Measurements from ENCODE around the gene TLR9.

GRCh38 chr3:52205727-52206372 is 19.6 kb downstream of the TLR9 start:
- no peak for TF ChIP-seq EZH2 (IDR thresholded peaks at IDR 0.05; ENCODE audit: borderline replicate concordance, low read depth, low read length, severe bottlenecking)
- TF ChIP-seq, protein P1, sequence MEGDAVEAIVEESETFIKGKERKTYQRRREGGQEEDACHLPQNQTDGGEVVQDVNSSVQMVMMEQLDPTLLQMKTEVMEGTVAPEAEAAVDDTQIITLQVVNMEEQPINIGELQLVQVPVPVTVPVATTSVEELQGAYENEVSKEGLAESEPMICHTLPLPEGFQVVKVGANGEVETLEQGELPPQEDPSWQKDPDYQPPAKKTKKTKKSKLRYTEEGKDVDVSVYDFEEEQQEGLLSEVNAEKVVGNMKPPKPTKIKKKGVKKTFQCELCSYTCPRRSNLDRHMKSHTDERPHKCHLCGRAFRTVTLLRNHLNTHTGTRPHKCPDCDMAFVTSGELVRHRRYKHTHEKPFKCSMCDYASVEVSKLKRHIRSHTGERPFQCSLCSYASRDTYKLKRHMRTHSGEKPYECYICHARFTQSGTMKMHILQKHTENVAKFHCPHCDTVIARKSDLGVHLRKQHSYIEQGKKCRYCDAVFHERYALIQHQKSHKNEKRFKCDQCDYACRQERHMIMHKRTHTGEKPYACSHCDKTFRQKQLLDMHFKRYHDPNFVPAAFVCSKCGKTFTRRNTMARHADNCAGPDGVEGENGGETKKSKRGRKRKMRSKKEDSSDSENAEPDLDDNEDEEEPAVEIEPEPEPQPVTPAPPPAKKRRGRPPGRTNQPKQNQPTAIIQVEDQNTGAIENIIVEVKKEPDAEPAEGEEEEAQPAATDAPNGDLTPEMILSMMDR (IDR thresholded peaks at IDR 0.05; ENCODE audit: borderline replicate concordance, extremely low read depth, low read length, poor library complexity, severe bottlenecking), result no peak

All from DND-41 (cell line).